Measurements from ENCODE around the gene TSPAN13.

DNA sequence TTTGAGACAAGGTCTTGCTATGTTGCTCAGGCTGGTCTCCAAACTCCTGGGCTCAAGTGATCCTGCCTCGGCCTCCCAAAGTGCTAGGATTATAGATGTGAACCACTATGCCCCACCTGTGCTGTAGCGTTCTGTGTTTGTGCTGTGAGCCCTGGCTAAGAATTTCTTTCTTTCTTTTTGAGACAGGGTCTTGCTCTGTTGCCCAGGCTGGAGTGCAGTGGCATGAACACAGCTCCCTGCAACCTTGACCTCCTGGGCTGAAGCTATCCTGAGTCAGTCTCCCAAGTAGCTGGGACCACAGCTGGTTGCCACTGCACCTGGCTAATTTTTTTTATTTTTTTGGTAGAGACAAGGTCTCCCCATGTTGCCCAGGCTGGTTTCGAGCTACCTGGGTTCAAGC, 11.4 kb downstream of the TSPAN13 start:
- TF ChIP-seq TCF12 (IDR thresholded peaks at IDR 0.05; ENCODE audit: low read depth, low read length) (no peak), LARP7 (IDR thresholded peaks at IDR 0.05) (no peak), ZSCAN29 (IDR thresholded peaks at IDR 0.05) (no peak), CREM (IDR thresholded peaks at IDR 0.05; ENCODE audit: low read depth) (no peak), RAD21 (IDR thresholded peaks at IDR 0.05; ENCODE audit: insufficient read depth, low read depth, low read length) (no peak), FOS (IDR thresholded peaks at IDR 0.05; ENCODE audit: borderline replicate concordance, extremely low read depth, insufficient read length) (no peak), POLR2A (IDR thresholded peaks at IDR 0.05; ENCODE audit: low read depth, low read length) (no peak), HDAC6 (IDR thresholded peaks at IDR 0.05; ENCODE audit: unreplicated experiment) (no peak), TAF1 (IDR thresholded peaks at IDR 0.05; ENCODE audit: borderline replicate concordance, low read depth, low read length) (no peak)
- TF ChIP-seq, protein P1, sequence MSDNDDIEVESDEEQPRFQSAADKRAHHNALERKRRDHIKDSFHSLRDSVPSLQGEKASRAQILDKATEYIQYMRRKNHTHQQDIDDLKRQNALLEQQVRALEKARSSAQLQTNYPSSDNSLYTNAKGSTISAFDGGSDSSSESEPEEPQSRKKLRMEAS (IDR thresholded peaks at IDR 0.05; ENCODE audit: low read depth, low read length): no peak
- TF ChIP-seq, protein P2, sequence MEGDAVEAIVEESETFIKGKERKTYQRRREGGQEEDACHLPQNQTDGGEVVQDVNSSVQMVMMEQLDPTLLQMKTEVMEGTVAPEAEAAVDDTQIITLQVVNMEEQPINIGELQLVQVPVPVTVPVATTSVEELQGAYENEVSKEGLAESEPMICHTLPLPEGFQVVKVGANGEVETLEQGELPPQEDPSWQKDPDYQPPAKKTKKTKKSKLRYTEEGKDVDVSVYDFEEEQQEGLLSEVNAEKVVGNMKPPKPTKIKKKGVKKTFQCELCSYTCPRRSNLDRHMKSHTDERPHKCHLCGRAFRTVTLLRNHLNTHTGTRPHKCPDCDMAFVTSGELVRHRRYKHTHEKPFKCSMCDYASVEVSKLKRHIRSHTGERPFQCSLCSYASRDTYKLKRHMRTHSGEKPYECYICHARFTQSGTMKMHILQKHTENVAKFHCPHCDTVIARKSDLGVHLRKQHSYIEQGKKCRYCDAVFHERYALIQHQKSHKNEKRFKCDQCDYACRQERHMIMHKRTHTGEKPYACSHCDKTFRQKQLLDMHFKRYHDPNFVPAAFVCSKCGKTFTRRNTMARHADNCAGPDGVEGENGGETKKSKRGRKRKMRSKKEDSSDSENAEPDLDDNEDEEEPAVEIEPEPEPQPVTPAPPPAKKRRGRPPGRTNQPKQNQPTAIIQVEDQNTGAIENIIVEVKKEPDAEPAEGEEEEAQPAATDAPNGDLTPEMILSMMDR (IDR thresholded peaks at IDR 0.05 in 2 of 3, conservative IDR thresholded peaks at IDR 0.05 in 1 of 3; ENCODE audit: control insufficient read depth in 2 of 3, extremely low read depth in 1 of 3, insufficient read depth in 1 of 3, low read depth in 3 of 3, low read length in 3 of 3): no peak

All from GM12878 (cell line).